GM23338 (cell line): ENCODE measurements around the gene PTPN18. TPM values are rescaled to one million over a fixed set of nuclear protein-coding genes. Genes with fewer than 3 reads are reported as not detected.

Experiments used
- ATAC-seq: fragments of 200-7000 bp; cut with Tn5 transposase; 3 replicates; pipeline ENCODE4 v1.9.1; 2020
- DNase-seq: peaks from one replicate; pipeline ENCODE4 v3.0.0-alpha.2; 2015; ENCODE audit warnings: low spot score
- H2AFZ ChIP-seq: fragments of 200-600 bp; sonication (generic); 2 replicates; pipeline ENCODE4 v1.8.0; 2016; ENCODE audit warnings: antibody characterized with exemption, mild to moderate bottlenecking, moderate library complexity
- H3F3A ChIP-seq: fragments of 200-600 bp; sonication (generic); replicated peaks from 2 replicates; pipeline ENCODE4 v1.8.0; 2017; ENCODE audit warnings: antibody characterized with exemption, mixed run types, low read depth
- H3K27ac ChIP-seq: fragments of 200-600 bp; sonication (generic); 2 replicates; pipeline ENCODE4 v1.6.1; 2016; ENCODE audit warnings: low read depth
- H3K27me3 ChIP-seq: fragments of 200-600 bp; sonication (generic); 2 replicates; pipeline ENCODE4 v1.8.0; 2016; ENCODE audit warnings: mild to moderate bottlenecking, mixed run types, moderate library complexity; ENCODE audit not compliant: insufficient read depth
- H3K36me3 ChIP-seq: fragments of 200-600 bp; sonication (generic); 2 replicates; pipeline ENCODE4 v1.8.0; 2016; ENCODE audit warnings: mild to moderate bottlenecking; ENCODE audit not compliant: insufficient read depth
- H3K4me1 ChIP-seq: fragments of 200-600 bp; sonication (generic); 2 replicates; pipeline ENCODE4 v1.8.0; 2016; ENCODE audit warnings: mild to moderate bottlenecking, moderate library complexity; ENCODE audit not compliant: insufficient read depth
- H3K4me2 ChIP-seq: fragments of 200-600 bp; sonication (generic); 2 replicates; pipeline ENCODE4 v1.7.1; 2017; ENCODE audit warnings: mixed run types
- H3K4me3 ChIP-seq: fragments of 200-600 bp; sonication (generic); 2 replicates; pipeline ENCODE4 v1.6.1; 2016; ENCODE audit warnings: mixed run types
- H3K79me2 ChIP-seq: fragments of 200-600 bp; sonication (generic); replicated peaks from 2 replicates; pipeline ENCODE4 v1.8.0; 2017; ENCODE audit warnings: mild to moderate bottlenecking; ENCODE audit not compliant: insufficient read depth
- H3K9me2 ChIP-seq: fragments of 200-600 bp; sonication (generic); 2 replicates; pipeline ENCODE4 v1.8.0; 2017; ENCODE audit not compliant: insufficient read depth
- H4K20me1 ChIP-seq: fragments of 200-600 bp; sonication (generic); replicated peaks from 2 replicates; pipeline ENCODE4 v1.8.0; 2017; ENCODE audit warnings: mild to moderate bottlenecking; ENCODE audit not compliant: insufficient read depth
- H3K27ac Mint-ChIP-seq: 2 replicates; pipeline ENCODE4 v1.8.0; 2020; ENCODE audit warnings: inconsistent platforms, mild to moderate bottlenecking, moderate library complexity, mixed read lengths
- H3K27me3 Mint-ChIP-seq: 3 replicates; pipeline ENCODE4 v1.8.0; 2022; ENCODE audit warnings: low read depth, mild to moderate bottlenecking, moderate library complexity, mixed read lengths, inconsistent platforms; ENCODE audit not compliant: insufficient read depth, poor library complexity
- H3K36me3 Mint-ChIP-seq: 3 replicates; pipeline ENCODE4 v1.8.0; 2021; ENCODE audit warnings: low read depth, mild to moderate bottlenecking, inconsistent platforms, moderate library complexity, mixed read lengths
- H3K4me1 Mint-ChIP-seq: 3 replicates; pipeline ENCODE4 v1.8.0; 2020; ENCODE audit warnings: mild to moderate bottlenecking, inconsistent platforms, mixed read lengths
- H3K4me3 Mint-ChIP-seq: 3 replicates; pipeline ENCODE4 v1.8.0; 2021; ENCODE audit warnings: moderate library complexity, mild to moderate bottlenecking, inconsistent platforms, mixed read lengths
- H3K9me3 Mint-ChIP-seq: 3 replicates; pipeline ENCODE4 v1.8.0; 2020; ENCODE audit warnings: moderate library complexity, mild to moderate bottlenecking, inconsistent platforms, mixed read lengths
- CREB1 ChIP-seq: fragments of 250-450 bp; sonication (Bioruptor Pico); IDR thresholded peaks from 2 replicates; pipeline ENCODE4 v1.5.0; 2020; ENCODE audit warnings: low read depth, mild to moderate bottlenecking, moderate library complexity
- CTCF ChIP-seq, 2 experiments: fragments of 200-600 bp in 1 of 2; sonication (generic) in 1 of 2; conservative IDR thresholded peaks; 2 replicates each; pipeline versions ENCODE4 v1.5.1 to v1.6.1; 2016 to 2017; ENCODE audit warnings: antibody characterized with exemption in 2 of 2, low read depth in 2 of 2, mild to moderate bottlenecking in 2 of 2, moderate library complexity in 1 of 2
- ETS1 ChIP-seq: IDR thresholded peaks from 2 replicates; pipeline ENCODE4 v1.6.1; 2016; ENCODE audit warnings: antibody characterized with exemption
- EZH2 ChIP-seq: fragments of 200-600 bp; sonication (generic); IDR thresholded peaks from one replicate; pipeline ENCODE4 v1.8.0; 2017; ENCODE audit warnings: antibody characterized with exemption, mild to moderate bottlenecking, low read depth; ENCODE audit not compliant: unreplicated experiment
- EZH2phosphoT487 ChIP-seq: fragments of 200-600 bp; sonication (generic); IDR thresholded peaks from one replicate; pipeline ENCODE4 v1.8.1; 2018; ENCODE audit warnings: antibody characterized with exemption; ENCODE audit not compliant: unreplicated experiment
- JUNB ChIP-seq: IDR thresholded peaks from one replicate; pipeline ENCODE4 v1.6.1; 2016; ENCODE audit warnings: antibody characterized with exemption; ENCODE audit not compliant: unreplicated experiment
- NANOG ChIP-seq: IDR thresholded peaks from 2 replicates; pipeline ENCODE4 v1.6.1; 2016; ENCODE audit warnings: antibody characterized with exemption, borderline replicate concordance
- POLR2AphosphoS5 ChIP-seq: IDR thresholded peaks from 2 replicates; pipeline ENCODE4 v1.6.1; 2016; ENCODE audit warnings: antibody characterized with exemption, low read depth
- REST ChIP-seq: IDR thresholded peaks from one replicate; pipeline ENCODE4 v1.6.1; 2018; ENCODE audit warnings: antibody characterized with exemption; ENCODE audit not compliant: unreplicated experiment
- STAT1 ChIP-seq: IDR thresholded peaks from one replicate; pipeline ENCODE4 v1.6.1; 2016; ENCODE audit warnings: antibody characterized with exemption; ENCODE audit not compliant: unreplicated experiment
- ZNF114 ChIP-seq: fragments of 250-450 bp; sonication (Bioruptor Pico); IDR thresholded peaks from 2 replicates; pipeline ENCODE4 v1.5.0; 2020; ENCODE audit warnings: mild to moderate bottlenecking, moderate library complexity
- ZNF331 ChIP-seq: fragments of 250-450 bp; sonication (Bioruptor Pico); IDR thresholded peaks from 2 replicates; pipeline ENCODE4 v1.5.0; 2020; ENCODE audit warnings: low read depth, mild to moderate bottlenecking, moderate library complexity
- ZNF462 ChIP-seq: fragments of 250-450 bp; sonication (Bioruptor Pico); IDR thresholded peaks from 2 replicates; pipeline ENCODE4 v1.5.0; 2020; ENCODE audit warnings: mild to moderate bottlenecking, moderate library complexity
- polyA plus RNA-seq: library from polyadenylated mRNA; unstranded; fragments of >200 nt; fragmentation: Nextera tagmentation; extraction: Ambion mirVana; gene quantifications from 2 replicates; pipeline ENCODE4 v1.2.1, GENCODE V29; 2016
- total RNA-seq: library from RNA; depleted of rRNA; stranded (reverse); fragments of >200 nt; shearing (Covaris generic); gene quantifications from 2 replicates; pipeline ENCODE4 v1.2.3, GENCODE V29; 2014

PTPN18 gene
- total and polyA plus RNA-seq, 2 experiments from 2014 or later: 10.1 to 10.9 TPM

GRCh38 chr2:130365075-130365474 lies 9.2 kb downstream of the PTPN18 start:
- no peak overlapping the region for H2AFZ ChIP-seq
- Mint-ChIP-seq H3K4me1 (peaks cover 17% of the 10 kb centered on the region), H3K4me3 (no peak overlapping the region), H3K36me3 (no peaks in the 10 kb centered on the region; the same call in 2 of the 3 replicates), H3K27me3 (peaks cover 5% of the 10 kb centered on the region), H3K27ac (no peak overlapping the region), H3K9me3 (no peaks in the 10 kb centered on the region; the same call in 2 of the 3 replicates)
- H3K27ac ChIP-seq: no peak overlapping the region
- no peak for DNase-seq
- H3F3A ChIP-seq: no peaks in the 10 kb centered on the region
- no peak overlapping the region for H3K4me3 ChIP-seq
- H3K9me2 ChIP-seq: no peaks in the 10 kb centered on the region
- peaks cover 20% of the 10 kb centered on the region for H3K4me1 ChIP-seq
- H4K20me1 ChIP-seq: no peaks in the 10 kb centered on the region
- no peaks in the 10 kb centered on the region for H3K36me3 ChIP-seq
- H3K4me2 ChIP-seq: no peak overlapping the region
- H3K27me3 ChIP-seq: no peaks in the 10 kb centered on the region
- TF ChIP-seq ZNF331 (CRISPR knock-in tag): no peak
- no peak for TF ChIP-seq REST
- TF ChIP-seq NANOG: no peak
- TF ChIP-seq POLR2AphosphoS5: no peak
- no peak for TF ChIP-seq STAT1
- no peak for TF ChIP-seq EZH2phosphoT487
- no peak for TF ChIP-seq ZNF114 (CRISPR knock-in tag)
- TF ChIP-seq CREB1 (CRISPR knock-in tag): no peak
- no peak for TF ChIP-seq EZH2
- no peak for TF ChIP-seq JUNB
- no peak for TF ChIP-seq ZNF462 (CRISPR knock-in tag)
- no peak for TF ChIP-seq CTCF (conservative IDR thresholded peaks at IDR 0.05; ENCODE audit: low read depth in 2 of 2)
- TF ChIP-seq ETS1: no peak
- no peak for ATAC-seq
- no peaks in the 10 kb centered on the region for H3K79me2 ChIP-seq
